Superior temporal gyrus (tissue), 1 donor: ENCODE data around the gene SPRYD3.
"Not testable (repeated sequence)": the region's sequence is repeated elsewhere in the genome, so short reads cannot be mapped to it uniquely, and the experiment has no call there.

Experiments used
- DNase-seq: peaks from one replicate; pipeline ENCODE4 v3.0.0-alpha.2; 2016; ENCODE audit errors: extremely low spot score

SPRYD3 gene, protein sequence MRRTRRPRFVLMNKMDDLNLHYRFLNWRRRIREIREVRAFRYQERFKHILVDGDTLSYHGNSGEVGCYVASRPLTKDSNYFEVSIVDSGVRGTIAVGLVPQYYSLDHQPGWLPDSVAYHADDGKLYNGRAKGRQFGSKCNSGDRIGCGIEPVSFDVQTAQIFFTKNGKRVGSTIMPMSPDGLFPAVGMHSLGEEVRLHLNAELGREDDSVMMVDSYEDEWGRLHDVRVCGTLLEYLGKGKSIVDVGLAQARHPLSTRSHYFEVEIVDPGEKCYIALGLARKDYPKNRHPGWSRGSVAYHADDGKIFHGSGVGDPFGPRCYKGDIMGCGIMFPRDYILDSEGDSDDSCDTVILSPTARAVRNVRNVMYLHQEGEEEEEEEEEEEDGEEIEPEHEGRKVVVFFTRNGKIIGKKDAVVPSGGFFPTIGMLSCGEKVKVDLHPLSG

DNA sequence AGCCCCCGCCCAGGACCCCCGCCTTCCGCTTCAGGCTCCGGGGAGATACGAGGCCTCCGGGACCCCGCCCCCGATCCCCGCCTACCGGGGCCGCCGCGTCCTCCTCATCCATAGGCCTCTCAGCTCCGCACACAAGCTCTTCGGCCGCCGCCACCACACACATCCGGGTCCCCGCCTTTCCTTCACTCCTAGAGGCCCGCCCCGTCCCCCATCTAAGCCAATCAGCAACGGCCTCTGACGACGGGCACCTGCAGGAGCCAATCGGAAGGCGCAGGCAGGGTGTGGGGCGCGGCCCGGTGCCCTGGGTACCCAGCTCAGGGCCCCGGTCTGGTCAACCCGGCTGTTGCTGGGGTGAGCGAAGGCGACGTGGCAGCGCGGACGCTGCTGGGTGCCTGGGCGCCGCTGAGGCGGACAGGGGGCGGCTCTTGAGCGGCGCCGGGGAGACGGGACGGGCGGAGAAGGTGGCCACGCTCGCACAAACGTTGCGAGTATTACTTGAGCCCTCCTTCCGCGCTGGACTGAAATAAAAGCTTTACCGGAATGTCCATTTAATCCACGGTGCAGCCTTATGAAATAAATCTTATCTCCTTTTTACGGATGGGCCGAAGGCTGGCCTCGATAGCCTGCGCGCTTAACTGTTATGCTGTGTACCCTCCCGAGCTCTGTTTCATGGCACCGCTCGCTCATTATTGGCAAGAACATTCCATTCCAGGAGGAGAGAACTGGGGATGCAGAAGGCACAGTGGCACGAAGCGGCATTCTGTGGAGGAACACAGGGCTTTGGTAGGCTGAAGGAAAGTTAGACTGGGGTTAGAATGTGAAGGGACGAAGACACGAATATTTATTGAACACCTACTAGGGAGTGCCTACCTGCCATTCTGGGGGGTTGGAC, at the start of gene SPRYD3:
SPRYD3 (minus strand) TSS at position 165 of the 892 bp plus-strand sequence; CDS start at position 108, 57 bp downstream.
- peak; percentile 98 for DNase-seq

DNA sequence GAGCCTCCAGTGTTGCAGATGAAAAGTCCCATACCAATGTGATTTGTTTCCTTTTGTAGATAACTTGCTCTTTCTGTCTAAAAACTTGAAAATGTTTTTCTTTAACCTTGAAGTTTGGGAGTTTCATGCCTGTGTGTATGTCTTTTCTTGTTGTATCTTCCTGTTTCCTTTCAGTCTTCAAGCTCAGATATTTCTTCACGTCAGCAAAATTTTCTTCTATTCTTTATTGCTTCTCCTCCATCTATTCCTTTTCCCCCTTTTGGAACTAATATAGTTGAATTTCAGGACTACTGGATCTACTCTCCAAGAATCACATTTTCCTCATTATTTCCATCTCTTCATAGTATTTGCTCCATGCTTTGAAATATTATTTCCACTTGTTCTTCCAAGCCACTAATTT, 48.0 kb upstream of the SPRYD3 start:
- DNase-seq, result no peak

DNA sequence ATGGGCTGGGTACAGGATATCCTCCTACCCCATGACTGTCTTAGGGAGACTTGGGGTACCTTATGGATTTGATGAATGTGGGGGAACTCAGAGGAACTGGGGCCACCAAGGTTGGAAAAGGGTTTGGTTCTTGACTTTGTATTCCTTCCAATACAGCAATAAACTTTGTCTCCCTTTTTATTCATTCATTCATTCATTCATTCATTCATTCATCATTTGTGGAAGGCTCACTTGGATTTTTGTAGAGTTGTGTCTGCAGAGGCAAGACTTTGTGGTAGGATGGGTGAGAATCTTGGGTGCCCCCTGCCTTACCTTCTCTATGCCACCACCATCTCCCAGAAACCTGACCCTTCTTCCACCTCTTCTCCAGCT, 45.1 kb upstream of the SPRYD3 start:
- DNase-seq, result no peak

DNA sequence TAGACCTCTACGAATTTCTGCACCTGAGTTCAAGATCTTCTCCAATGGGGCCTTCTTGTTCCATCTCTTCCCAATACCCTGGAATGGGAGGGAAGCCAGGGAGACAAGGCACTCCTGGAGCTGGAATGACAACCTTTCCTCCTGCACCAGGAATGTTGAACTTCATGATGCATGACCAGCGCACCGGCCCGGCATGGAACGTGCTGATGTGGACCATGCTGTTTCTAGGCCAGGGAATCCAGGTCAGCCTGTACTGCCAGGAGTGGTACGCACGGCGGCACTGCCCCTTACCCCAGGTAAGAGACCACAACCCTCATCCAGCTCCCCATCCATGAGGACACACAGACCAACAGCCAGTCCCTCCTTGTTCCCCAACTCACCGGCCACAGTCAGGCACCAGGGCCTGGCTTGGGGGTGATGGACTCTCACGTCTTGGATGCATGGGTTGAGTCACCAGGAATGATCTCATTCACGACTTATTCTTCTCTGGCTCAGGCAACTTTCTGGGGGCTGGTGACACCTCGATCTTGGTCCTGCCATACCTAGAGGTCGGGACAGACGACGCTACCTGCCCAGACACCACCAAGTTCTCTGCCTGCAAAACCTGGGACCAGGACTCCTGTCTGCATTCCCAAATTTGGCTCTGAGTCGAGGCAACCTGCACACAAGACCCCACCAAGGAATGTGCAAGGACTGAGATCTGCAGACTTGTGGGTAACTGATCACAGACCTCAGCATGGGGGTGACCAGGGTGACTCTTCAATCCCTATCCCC, 44.6 kb upstream of the SPRYD3 start:
- DNase-seq, result no peak

DNA sequence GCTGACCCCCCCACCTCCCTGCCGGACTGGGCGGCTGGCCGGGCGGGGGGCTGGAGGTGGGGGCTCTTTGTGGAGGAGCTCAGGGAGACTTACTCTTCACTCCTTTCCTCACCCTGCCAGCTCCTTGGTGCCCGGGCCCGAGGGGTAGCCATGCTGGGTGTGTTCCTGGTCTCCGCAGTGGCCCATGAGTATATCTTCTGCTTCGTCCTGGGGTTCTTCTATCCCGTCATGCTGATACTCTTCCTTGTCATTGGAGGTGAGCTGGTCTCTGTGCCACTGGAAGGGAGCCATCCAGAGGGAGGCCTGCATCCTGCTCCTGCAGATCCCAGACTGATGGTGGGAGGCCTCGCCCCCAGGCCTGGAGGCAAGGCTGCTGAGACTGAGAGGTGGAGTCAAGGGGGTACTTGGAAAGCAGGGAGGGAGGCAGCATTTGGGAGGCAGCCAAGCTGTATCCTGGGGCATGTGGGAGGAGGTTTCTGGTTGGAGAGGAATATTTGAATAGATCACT, 43.8 kb upstream of the SPRYD3 start:
- no peak for DNase-seq

DNA sequence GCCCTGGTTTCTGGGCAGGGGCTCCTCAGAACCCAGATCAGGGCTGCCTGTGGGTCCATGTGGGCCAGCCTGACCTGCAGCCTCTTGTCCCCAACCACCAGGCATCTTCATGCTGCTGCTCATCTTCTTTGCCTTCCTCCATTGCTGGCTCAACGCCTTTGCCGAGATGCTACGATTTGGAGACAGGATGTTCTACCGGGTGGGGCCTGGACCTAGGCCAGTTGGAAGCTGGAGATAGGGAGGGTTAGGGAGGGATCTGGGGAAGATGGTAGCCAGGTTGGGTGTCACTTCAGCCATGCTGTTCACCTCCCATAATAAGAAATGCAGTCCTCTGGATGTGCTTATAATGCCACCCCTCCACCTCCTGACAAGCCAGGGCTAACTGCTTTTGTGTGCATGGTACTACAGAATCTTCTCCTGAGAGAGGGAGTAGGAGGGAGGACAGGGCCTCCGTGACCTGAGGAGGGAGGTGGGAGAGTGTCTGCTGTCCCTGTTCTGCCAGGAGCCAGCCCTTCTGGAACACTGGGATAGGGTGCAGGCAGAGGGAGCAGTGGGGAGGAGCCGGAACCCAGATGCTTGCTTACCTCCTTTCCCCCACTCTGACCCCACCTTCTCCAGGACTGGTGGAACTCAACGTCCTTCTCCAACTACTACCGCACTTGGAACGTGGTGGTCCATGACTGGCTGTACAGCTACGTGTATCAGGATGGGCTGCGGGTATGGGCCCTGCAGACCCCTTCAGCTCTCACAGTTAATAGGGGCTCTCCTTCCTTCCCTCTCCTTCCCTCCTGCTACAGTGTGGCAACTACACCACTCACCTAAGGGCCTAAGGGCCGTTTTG, 41.7 kb upstream of the SPRYD3 start:
- no peak for DNase-seq

DNA sequence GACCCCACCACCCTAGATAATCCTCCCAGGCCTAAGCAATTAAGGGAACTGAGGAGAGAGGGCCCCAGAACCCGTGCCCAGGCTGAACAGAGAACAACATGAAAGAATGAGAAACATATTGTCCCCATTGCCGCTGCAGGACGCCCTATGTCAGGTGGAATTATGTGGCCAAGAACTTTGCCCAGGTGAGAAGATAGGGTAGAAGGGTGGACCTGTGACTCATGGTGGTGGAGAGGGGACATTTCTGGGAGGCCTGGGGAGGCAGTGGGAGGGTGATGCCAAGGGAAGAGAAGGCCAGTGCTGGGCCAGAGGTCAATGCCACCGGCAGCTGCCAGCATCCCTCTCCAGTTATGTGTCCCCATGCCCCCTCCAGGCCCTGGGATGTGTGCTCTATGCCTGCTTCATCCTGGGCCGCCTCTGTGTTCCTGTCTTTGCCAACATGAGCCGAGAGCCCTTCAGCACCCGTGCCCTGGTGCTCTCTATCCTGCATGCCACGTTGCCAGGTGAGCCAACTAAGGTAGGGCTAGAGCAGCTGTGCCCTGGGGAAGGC, 39.6 kb upstream of the SPRYD3 start:
- no peak for DNase-seq

DNA sequence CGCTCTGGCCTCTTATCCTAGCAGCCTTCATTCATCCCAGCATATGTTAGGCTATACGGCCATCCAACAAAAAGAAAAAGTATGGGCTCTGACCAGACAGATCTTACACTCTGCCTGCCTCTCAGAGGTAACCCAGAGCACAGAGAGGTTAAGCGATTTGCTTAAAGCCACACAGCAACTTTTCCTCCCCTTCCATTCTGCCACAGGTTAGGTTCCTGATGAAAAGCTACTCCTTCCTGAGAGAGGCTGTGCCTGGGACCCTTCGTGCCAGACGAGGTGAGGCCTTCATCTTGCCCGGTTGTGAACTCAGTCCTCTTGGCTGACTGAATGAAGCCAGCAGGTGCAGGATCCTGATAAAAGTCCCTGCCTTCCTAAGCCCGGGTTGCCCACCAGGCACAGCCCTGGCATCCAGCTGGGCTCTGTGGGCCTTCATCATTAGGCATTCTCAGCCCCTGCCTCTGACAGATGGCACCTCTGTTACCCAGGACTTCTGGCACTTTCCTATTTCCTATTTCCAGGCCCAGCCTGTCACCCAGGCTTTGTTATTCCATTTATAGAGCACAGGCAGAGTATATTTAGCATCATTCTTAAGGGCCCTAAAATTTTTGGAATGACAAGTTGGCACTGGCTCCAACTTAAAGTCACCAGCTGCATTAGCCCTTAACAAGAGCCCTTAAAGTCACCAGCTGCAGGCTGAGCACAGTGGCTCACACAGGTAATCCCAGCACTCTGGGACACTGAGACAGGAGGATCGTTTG, 36.9 kb upstream of the SPRYD3 start:
- DNase-seq, result no peak

DNA sequence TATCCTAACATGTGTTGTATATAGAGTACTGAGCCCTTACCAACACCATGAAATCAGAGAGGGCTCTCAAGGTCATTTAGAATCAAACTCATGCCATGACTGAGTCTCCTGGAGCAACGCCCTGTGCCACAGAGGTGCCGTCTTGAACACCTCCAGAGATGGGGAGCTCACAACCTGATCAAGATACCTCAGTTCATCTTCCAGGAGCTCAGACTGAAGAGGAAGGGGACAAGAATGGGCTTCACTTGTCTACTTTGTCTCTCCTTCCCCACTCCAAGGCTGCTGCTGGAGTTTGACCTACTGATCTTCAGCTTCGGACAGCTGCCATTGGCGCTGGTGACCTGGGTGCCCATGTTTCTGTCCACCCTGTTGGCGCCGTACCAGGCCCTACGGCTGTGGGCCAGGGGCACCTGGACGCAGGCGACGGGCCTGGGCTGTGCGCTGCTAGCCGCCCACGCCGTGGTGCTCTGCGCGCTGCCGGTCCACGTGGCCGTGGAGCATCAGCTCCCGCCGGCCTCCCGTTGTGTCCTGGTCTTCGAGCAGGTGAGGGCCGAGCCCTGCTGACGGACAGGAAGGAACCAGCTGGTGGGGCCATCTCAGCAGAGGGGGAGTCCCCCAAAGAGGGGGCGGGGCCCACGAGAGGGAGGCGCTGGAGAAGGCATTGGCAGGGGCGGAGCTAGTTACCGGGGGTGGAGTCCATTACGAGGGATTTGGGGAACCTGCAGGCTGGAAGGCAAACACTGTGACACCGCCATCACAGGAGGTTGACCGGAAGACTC, 36.1 kb upstream of the SPRYD3 start:
- DNase-seq, result no peak

DNA sequence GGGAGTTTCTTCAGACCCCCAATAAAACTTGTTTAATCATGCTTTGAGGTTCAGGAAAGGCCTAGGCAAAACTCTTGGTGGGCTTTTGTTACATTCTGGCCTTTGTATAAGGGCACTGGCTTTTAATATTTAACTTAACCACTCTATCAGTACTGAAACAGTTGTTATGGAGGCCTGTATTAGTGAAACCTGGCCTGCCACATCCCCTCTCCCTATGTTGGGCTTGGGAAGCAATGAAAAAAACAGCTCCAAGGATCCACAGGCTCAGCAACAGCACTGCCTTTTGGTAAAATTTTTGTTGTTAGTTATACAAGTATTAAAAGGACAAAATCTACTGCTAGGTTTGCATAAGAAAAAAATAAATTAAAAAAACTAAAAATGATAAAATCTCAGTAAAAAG, 34.8 kb upstream of the SPRYD3 start:
- DNase-seq, result no peak

DNA sequence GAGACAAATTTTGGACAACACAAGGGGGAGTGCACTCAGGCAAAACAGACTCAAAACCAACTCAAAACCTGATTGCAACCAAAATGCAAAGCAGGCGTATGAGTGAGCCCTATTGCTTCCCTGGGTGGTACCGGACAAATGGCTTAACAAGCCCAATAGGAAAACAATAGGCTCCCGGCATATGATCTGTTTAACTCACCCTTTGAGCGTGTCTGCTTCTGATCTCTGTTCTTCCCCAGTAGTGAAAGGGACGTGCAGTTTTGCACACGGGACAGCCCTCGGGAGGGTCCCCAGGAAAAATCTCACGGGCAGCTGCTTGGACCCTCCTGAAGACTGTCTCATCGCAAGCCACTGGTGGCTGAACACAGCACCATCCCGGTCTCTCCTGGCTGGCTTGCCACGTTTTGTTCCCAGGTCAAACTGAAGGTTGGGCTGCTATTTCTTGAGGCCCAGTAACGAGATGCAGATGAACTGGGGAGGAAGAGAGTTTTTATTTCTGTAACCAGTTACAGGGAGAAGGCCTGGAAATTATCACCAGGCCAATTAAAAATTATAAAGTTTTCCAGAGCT, 34.0 kb upstream of the SPRYD3 start:
- DNase-seq, result no peak

DNA sequence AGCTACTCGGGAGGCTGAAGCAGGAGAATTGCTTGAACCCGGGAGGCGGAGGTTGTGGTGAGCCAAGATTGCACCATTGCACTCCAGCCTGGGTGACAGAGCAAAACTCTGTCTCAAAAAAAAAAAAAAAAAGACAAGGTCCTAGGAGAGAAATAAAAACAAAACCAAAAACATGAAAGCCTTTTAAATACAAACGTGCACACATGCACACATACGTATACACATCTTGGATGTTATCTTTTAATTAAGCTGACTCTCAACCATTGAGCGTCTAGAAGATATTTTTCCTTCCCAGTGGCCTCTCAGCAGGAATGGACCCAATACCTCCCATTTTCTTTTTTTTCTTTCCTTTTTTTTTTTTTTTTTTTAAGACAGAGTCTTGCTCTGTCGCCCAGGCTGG, 33.2 kb upstream of the SPRYD3 start:
- not testable (repeated sequence) for DNase-seq

DNA sequence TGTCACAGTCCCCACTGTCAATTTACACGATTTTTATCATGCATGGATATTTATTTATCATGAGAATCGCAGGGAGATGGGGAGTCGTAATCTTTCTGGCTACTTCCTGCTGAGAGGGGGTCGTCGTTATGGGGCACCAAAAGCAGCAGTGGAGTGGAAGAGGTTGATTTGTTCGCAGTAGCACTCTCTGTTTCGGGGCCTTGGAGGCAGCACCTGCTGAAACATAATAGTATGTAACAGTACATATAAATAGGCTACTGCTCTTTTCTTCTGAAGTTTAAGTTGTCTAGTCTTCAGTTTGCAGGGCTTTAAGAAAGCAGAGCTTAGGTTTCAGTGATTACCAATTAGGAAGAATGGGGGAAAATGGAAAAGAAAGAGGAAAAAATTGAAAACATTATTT, 27.9 kb upstream of the SPRYD3 start:
- DNase-seq, result no peak

DNA sequence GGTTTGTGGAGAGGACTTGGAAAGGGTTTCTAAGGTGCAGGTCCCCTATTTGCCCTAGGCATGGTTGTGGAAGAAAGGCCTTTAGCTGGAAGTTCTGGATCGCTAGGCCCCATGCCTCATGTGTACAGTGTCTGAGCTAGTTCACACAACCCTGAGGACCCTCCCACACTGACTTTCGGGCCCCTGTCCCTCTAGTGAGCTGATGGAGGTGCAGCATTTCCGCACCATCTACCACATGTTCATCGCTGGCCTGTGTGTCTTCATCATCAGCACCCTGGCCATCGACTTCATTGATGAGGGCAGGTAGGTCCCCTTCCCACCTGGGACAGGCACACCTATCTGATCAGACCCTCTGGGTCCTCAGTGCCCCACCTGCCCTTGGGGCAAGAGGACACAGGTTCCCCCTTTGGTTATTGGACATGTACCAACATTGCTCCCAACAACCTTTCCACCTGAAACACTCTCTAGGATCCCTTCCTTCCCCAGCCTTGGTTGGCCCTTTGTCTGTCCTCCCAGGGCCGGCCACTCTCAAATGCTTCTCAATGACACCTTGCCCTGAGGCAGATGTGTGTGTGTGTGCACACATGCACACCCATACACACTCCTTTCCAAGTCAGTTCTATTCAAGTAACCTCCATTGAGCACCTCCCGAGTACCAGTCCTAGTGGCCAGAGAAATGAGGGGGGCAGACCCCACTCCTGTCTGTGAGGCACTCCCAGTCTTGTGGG, 26.7 kb upstream of the SPRYD3 start:
- no peak for DNase-seq

DNA sequence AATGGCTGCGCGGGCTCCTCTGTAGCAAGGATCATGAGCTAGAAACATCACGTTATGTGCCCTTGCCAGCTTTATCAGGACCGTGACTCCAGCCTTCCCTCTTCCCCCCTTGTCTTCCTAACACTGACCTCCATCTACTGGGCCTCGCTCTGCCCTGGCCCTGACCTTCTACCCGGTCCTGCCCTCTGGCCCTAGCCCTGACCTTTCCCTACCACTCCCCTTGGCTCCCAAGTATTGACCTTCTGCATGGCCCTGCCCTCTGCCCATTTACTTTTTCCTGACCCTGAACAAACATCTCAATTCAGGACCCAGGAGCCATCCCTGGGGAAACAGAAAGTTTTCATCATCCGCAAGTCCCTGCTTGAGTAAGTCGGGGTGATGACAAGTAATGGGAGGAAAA, 26.1 kb upstream of the SPRYD3 start:
- no peak for DNase-seq

DNA sequence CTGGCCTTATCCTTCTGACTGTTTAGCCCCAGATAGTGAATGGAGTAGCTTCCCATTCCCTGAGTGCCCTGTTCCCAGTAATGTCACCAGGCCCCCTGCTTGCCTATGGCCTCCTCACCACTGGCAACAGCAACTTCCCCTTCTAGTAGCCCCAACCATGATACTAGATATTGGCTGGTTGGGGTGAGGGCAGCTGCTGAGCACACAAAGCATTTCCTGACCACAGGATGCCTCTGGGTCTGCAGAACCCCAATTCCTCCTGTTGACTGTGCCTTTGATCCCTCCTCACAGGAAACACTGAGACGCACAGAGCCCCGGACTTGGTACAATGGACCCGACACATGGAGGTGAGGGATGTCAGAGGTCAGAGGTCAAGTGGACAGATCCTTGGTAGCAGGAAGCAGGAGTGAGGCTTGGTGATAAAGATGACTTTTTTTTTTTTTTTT, 24.7 kb upstream of the SPRYD3 start:
- no peak for DNase-seq

DNA sequence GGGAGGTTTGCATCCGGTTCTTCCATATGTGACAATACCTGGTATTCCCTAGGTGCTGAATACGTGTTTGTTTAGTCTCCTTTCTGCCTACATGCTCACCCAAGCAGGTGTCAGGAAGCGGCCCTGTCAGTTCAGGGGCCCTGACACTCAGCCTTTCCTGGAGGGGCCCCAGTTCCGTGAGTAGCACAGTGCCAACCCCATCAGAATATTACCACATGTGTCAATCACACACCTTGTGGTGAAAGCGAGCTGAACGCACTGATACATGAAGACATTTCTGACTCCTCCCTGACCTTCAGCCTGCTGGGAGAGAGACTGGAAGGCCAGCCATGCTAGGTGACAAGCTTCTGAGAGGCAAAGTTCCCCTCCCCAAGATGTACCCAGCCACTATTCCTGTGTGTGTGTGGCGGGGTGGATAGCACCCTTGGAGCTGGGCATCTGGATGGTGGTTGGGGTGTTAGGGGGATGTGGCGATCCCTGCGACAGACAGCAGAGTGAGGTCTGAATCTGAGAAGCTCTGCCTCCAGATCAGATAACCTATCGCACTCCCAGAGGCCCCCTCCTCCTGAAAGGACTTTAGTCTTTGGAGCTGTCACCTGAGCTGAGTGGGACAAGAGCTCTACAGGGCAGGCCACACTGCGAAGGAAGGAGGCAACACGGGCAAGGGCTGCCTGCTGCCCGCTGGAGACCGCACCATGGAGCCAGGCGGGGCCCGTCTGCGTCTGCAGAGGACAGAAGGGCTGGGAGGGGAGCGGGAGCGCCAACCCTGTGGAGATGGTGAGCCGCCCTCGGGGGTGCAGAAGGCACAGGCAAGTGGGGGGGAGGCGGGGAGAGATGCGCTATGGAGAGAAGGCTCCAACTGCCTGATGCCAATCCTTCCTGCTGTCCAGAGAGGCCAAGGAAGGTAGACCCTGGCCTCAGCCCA, 24.0 kb upstream of the SPRYD3 start, which contains the start of gene SOAT2:
SOAT2 (plus strand) TSS at position 604 of the 925 bp plus-strand sequence; CDS start at position 696, 92 bp downstream.
- DNase-seq, result no peak
